Measurements from ENCODE around the gene PHLDB1.

DNA sequence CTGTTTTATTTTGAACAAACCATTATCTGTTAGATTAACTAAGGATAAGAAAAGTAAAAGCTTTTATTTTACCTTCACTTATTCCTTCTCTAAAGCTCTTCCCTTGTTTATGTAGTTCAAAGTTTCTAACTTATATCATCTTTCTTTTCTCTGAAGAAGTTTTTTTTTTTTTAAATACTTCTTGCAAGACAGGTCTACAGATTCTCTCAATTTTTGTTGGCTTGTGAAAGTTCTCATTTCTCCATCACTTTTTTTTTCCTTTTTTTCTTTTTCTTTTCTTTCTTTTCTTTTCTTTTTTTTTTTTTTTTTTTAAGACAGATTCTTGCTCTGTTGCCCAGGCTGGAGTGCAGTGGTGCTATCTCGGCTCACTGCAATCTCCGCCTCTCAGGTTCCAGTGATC is 76.8 kb downstream of the PHLDB1 start:
- TF ChIP-seq FOXA2 (IDR thresholded peaks at IDR 0.05) (no peak), SP1 (IDR thresholded peaks at IDR 0.05) (no peak), TAF1 (conservative IDR thresholded peaks at IDR 0.05) (no peak), EGR1 (IDR thresholded peaks at IDR 0.05; ENCODE audit: low read depth in 2 of 2) (no peak), HNF4A (conservative IDR thresholded peaks at IDR 0.05) (no peak), YY1 (IDR thresholded peaks at IDR 0.05) (no peak), RAD21 (IDR thresholded peaks at IDR 0.05) (no peak), GABPA (IDR thresholded peaks at IDR 0.05 in 1 of 2, conservative IDR thresholded peaks at IDR 0.05 in 1 of 2) (no peak), HNF4G (IDR thresholded peaks at IDR 0.05) (no peak)
- TF ChIP-seq, protein P1, sequence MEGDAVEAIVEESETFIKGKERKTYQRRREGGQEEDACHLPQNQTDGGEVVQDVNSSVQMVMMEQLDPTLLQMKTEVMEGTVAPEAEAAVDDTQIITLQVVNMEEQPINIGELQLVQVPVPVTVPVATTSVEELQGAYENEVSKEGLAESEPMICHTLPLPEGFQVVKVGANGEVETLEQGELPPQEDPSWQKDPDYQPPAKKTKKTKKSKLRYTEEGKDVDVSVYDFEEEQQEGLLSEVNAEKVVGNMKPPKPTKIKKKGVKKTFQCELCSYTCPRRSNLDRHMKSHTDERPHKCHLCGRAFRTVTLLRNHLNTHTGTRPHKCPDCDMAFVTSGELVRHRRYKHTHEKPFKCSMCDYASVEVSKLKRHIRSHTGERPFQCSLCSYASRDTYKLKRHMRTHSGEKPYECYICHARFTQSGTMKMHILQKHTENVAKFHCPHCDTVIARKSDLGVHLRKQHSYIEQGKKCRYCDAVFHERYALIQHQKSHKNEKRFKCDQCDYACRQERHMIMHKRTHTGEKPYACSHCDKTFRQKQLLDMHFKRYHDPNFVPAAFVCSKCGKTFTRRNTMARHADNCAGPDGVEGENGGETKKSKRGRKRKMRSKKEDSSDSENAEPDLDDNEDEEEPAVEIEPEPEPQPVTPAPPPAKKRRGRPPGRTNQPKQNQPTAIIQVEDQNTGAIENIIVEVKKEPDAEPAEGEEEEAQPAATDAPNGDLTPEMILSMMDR (IDR thresholded peaks at IDR 0.05; ENCODE audit: low read depth, low read length, missing input control): no peak
- TF ChIP-seq, protein P2, sequence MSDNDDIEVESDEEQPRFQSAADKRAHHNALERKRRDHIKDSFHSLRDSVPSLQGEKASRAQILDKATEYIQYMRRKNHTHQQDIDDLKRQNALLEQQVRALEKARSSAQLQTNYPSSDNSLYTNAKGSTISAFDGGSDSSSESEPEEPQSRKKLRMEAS (IDR thresholded peaks at IDR 0.05): no peak
- TF ChIP-seq, protein P3, sequence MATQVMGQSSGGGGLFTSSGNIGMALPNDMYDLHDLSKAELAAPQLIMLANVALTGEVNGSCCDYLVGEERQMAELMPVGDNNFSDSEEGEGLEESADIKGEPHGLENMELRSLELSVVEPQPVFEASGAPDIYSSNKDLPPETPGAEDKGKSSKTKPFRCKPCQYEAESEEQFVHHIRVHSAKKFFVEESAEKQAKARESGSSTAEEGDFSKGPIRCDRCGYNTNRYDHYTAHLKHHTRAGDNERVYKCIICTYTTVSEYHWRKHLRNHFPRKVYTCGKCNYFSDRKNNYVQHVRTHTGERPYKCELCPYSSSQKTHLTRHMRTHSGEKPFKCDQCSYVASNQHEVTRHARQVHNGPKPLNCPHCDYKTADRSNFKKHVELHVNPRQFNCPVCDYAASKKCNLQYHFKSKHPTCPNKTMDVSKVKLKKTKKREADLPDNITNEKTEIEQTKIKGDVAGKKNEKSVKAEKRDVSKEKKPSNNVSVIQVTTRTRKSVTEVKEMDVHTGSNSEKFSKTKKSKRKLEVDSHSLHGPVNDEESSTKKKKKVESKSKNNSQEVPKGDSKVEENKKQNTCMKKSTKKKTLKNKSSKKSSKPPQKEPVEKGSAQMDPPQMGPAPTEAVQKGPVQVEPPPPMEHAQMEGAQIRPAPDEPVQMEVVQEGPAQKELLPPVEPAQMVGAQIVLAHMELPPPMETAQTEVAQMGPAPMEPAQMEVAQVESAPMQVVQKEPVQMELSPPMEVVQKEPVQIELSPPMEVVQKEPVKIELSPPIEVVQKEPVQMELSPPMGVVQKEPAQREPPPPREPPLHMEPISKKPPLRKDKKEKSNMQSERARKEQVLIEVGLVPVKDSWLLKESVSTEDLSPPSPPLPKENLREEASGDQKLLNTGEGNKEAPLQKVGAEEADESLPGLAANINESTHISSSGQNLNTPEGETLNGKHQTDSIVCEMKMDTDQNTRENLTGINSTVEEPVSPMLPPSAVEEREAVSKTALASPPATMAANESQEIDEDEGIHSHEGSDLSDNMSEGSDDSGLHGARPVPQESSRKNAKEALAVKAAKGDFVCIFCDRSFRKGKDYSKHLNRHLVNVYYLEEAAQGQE (IDR thresholded peaks at IDR 0.05): no peak
- TF ChIP-seq, protein P4, sequence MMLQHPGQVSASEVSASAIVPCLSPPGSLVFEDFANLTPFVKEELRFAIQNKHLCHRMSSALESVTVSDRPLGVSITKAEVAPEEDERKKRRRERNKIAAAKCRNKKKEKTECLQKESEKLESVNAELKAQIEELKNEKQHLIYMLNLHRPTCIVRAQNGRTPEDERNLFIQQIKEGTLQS (IDR thresholded peaks at IDR 0.05): no peak
- TF ChIP-seq, protein P5, sequence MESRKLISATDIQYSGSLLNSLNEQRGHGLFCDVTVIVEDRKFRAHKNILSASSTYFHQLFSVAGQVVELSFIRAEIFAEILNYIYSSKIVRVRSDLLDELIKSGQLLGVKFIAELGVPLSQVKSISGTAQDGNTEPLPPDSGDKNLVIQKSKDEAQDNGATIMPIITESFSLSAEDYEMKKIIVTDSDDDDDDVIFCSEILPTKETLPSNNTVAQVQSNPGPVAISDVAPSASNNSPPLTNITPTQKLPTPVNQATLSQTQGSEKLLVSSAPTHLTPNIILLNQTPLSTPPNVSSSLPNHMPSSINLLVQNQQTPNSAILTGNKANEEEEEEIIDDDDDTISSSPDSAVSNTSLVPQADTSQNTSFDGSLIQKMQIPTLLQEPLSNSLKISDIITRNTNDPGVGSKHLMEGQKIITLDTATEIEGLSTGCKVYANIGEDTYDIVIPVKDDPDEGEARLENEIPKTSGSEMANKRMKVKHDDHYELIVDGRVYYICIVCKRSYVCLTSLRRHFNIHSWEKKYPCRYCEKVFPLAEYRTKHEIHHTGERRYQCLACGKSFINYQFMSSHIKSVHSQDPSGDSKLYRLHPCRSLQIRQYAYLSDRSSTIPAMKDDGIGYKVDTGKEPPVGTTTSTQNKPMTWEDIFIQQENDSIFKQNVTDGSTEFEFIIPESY (IDR thresholded peaks at IDR 0.05): no peak
